H7 (cell line): ENCODE measurements around the gene CD300LD. TPM values are rescaled to one million over a fixed set of nuclear protein-coding genes. Genes with fewer than 3 reads are reported as not detected.
"Not testable (repeated sequence)": the region's sequence is repeated elsewhere in the genome, so short reads cannot be mapped to it uniquely, and the experiment has no call there.

Source experiments
- DNase-seq: peaks from one replicate; pipeline ENCODE4 v3.0.0; 2012
- H3K27me3 ChIP-seq: 2 replicates; pipeline ENCODE4 v1.6.0; 2011; ENCODE audit warnings: mild to moderate bottlenecking, low read length; ENCODE audit not compliant: control insufficient read depth, insufficient read depth
- H3K36me3 ChIP-seq: replicated peaks from 2 replicates; pipeline ENCODE4 v1.5.1; 2011; ENCODE audit warnings: low read length; ENCODE audit not compliant: control insufficient read depth, insufficient read depth
- H3K4me3 ChIP-seq: 2 replicates; pipeline ENCODE4 v1.5.1; 2011; ENCODE audit warnings: low read depth, mild to moderate bottlenecking, control low read depth, low read length, moderate library complexity; ENCODE audit not compliant: insufficient read depth
- total RNA-seq: library from RNA; depleted of rRNA; stranded (reverse); fragments of >200 nt; shearing (Covaris generic); gene quantifications from 2 replicates; pipeline ENCODE4 v1.2.3, GENCODE V29; 2014; rRNA removed

Gene CD300LD
- not detected in 2 replicates for total RNA-seq

GRCh38 chr17:74592087-74592990, at the start of gene CD300LD:
TSS of gene CD300LD (minus strand) at chr17:74592283. CDS start at chr17:74592202, 81 bp downstream.
- Histone ChIP-seq H3K36me3 (no peaks in the 10 kb centered on the region), H3K27me3 (no peaks in the 10 kb centered on the region; the same call in 1 of the 2 replicates), H3K4me3 (no peak within 1 kb of the TSS)
- no peak for DNase-seq

DNA sequence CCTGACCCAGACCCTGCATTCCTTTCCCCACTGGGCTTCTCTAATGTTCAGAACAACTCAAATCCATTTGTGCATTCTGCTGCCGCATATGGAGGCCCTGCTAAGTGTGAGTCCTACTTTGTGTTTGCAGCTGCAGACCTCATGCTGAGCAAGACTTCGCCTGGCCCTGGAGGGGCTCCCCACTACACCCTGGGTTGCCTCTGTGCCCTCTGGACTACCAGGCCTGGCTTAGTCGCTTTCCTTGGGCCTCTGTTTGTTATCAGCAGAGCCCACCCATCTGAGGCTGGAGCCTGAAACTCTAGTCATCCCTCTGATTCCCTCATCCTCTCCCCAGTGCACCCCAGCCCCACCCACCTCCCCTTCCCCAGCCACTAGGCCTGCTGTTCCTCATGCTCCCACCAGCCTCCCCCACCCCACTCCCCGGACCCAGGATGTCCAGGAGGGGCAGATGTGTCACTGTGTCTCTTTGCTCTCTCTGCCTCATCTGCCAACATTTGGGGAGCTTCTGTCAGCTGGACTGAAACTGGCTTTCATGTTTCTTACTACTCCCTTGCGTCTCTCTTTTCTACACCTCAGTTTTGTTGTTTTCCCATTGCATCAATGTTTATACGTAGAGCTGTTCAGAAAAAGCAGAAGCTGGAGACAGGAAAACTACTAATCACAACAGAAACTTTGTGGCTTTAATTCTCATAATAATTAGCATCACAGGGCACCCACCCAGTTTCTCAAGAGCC, 49.3 kb upstream of the CD300LD start:
- Histone ChIP-seq H3K27me3 (no peaks in the 10 kb centered on the region), H3K36me3 (no peaks in the 10 kb centered on the region), H3K4me3 (no peak overlapping the region)
- DNase-seq = no peak

DNA sequence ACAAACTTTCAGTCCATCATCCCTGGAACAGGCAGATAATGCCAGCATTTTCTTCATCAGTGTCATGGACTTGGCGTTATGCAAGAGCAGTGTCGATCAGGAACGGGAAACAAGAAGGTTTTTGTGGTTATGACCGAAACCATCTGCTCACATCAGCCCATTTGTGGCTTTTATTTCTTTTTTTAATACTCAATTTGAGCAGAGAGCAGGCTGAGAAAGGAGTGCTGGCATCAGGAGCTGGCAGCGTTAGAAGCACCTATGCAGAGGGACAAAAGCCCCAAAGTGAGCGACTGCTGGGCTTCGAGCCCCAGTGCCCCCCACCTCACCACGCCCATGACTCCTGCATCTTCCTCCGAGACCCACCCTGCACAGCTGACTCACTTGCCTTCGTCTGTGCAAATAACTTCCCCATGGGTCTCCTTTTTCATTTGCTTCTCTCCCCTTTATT, 47.6 kb upstream of the CD300LD start:
- Histone ChIP-seq H3K27me3 (no peaks in the 10 kb centered on the region), H3K36me3 (no peaks in the 10 kb centered on the region), H3K4me3 (no peak overlapping the region)
- DNase-seq = no peak

- H3K4me3 ChIP-seq = no peak overlapping the region
- no peaks in the 10 kb centered on the region for H3K27me3 ChIP-seq
- no peak for DNase-seq
- H3K36me3 ChIP-seq = no peaks in the 10 kb centered on the region
Measured at GRCh38 chr17:74637926-74638325, 45.8 kb upstream of the CD300LD start.

GRCh38 chr17:74637265-74637664, 45.2 kb upstream of the CD300LD start:
- Histone ChIP-seq H3K36me3 (no peaks in the 10 kb centered on the region), H3K27me3 (no peaks in the 10 kb centered on the region), H3K4me3 (no peak overlapping the region)
- no peak for DNase-seq

DNA sequence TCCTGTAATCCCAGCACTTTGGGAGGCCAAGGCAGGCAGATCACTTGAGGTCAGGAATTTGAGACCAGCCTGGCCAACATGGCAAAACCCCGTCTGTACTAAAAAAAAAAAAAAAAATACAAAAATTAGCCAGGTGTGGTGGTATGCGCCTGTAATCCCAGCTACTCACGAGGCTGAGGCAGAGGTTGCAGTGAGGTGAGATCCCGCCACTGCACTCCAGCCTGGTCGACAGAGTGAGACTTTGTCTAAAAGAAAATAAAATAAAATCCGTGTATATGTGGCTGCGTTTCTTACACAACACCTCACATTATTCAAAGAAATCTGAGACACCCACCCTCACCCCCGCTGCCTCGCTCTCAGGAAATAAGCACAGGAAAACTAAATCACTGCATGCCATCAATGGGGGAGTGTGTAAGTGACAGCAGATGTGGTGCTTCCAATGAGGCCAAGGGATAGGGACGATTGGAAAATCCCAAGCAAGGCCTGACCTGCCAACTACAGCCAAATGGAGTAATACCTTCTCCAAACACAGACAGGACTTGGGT, 44.5 kb upstream of the CD300LD start:
- not testable (repeated sequence) for H3K27me3 ChIP-seq, H3K4me3 ChIP-seq, H3K36me3 ChIP-seq, DNase-seq

DNA sequence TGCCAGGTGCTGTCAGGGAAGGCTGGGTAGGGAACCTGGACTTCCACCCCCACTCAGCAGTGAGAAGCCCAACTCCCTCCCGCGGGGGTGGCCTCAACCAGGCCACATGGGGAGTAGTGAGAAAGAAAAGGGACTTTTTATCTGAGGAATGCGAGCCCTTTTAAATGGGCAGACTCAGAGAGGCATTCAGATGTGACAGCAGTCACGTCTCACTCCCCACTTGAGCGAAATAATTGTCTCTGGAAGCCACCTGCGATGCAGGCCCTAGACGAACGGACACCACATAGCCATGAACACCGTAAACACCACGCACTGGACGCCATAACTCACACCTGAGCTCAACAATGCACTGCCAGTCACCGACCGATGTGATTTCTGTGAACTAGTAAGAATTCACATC, 43.3 kb upstream of the CD300LD start:
- peak; percentile 55 for DNase-seq
- no peaks in the 10 kb centered on the region for H3K27me3 ChIP-seq
- no peak overlapping the region for H3K4me3 ChIP-seq
- no peaks in the 10 kb centered on the region for H3K36me3 ChIP-seq

GRCh38 chr17:74633326-74633725, 41.2 kb upstream of the CD300LD start:
- DNase-seq = no peak

GRCh38 chr17:74632617-74633016, 40.5 kb upstream of the CD300LD start:
- Histone ChIP-seq H3K27me3 (no peaks in the 10 kb centered on the region), H3K36me3 (no peaks in the 10 kb centered on the region), H3K4me3 (no peak overlapping the region)
- no peak for DNase-seq

More at GRCh38 chr17:74633326-74633725, 41.2 kb upstream of the CD300LD start:
- Histone ChIP-seq H3K4me3 (no peak overlapping the region), H3K27me3 (no peaks in the 10 kb centered on the region), H3K36me3 (no peaks in the 10 kb centered on the region)

- DNase-seq = peak; percentile 38
- H3K36me3 ChIP-seq = no peaks in the 10 kb centered on the region
- H3K4me3 ChIP-seq = no peak overlapping the region
- H3K27me3 ChIP-seq = no peaks in the 10 kb centered on the region
Measured at GRCh38 chr17:74631468-74632450, 39.7 kb upstream of the CD300LD start.

- H3K36me3 ChIP-seq, H3K4me3 ChIP-seq, DNase-seq, H3K27me3 ChIP-seq: not testable (repeated sequence)
Measured at GRCh38 chr17:74630251-74630650, 38.2 kb upstream of the CD300LD start.

- H3K27me3 ChIP-seq = no peaks in the 10 kb centered on the region; the same call in 1 of the 2 replicates
- H3K36me3 ChIP-seq = no peaks in the 10 kb centered on the region
- no peak overlapping the region for H3K4me3 ChIP-seq
- no peak for DNase-seq
Measured at GRCh38 chr17:74625661-74626060, 33.6 kb upstream of the CD300LD start.

GRCh38 chr17:74624131-74624530, 32.0 kb upstream of the CD300LD start:
- Histone ChIP-seq H3K4me3 (no peak overlapping the region), H3K36me3 (no peaks in the 10 kb centered on the region), H3K27me3 (no peaks in the 10 kb centered on the region; the same call in 1 of the 2 replicates)
- DNase-seq = no peak

DNA sequence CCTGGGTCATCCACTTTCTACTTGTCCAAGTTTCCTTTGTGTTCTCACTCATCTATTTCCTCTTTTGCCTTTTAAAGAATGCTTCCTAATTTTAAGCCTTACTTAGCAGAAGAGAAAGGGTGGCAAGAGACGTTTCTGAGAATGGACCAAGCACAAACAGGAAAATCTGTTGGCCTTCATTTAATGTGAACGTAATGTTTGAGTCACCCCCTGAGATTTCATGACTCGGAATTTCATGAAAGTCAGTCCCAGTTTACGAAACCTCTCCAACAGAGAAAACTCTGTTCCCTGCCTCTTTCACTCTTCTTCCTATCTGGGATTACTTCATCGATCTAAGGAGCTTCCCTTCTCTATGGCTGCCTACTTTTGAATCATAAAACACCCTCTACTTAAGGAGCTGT, 31.6 kb upstream of the CD300LD start, which contains the start of gene CD300E:
Gene CD300E (minus strand): TSS at position 46 of the 401 bp plus-strand sequence. CDS start 117 bp downstream, outside the sequence.
- Histone ChIP-seq H3K36me3 (no peaks in the 10 kb centered on the region), H3K4me3 (no peak within 1 kb of the TSS), H3K27me3 (no peaks in the 10 kb centered on the region; the same call in 1 of the 2 replicates)
- DNase-seq = no peak
